Activated CD8-positive, alpha-beta memory T cell treated with anti-CD3 and anti-CD28 coated beads for 1 hour (primary cell): Measurements from ENCODE around the gene SSB.
A peak's percentile ranks its signal among the peaks of the same experiment; 100 is the strongest.
"Not testable (repeated sequence)": the region's sequence is repeated elsewhere in the genome, so short reads cannot be mapped to it uniquely, and the experiment has no call there.

Source experiments
- DNase-seq, 2 donors: peaks; one replicate each; pipeline ENCODE4 v3.0.0-alpha.2; 2020; ENCODE audit warnings: low read depth in 1 of 2; ENCODE audit errors: extremely low read depth in 1 of 2

Gene SSB

DNA sequence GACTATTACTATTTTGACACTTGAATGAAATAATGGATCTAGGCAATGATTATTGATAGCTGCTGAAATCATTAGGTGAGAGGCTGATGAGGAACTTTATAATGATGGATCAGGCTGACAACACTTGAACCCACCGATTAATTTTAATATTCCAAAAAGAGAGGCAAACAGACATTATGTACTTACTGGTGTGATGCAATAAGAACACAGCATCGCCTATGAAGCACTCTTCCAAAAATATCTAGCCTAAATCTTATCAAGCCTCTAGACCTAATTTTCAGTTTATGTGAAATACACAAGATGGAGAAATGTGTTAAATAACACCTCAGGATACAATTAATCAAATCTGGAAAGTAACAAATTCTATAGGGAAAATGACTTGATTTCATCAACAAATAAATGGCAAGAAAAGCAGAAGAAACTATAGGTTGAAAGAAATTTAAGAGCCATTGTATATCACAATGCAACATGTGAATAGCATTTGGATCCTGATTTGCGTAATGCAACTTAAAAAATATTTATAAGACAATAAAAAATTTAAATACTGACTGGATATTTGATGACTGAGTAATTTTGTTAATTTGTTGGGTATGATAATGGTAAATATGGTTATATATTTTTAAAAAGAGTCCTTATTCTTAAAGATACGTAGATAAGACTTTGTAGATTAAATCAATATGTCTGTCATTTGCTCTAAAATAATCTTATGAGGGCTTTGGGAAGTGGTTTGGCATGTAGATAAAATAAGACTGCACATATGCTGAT lies 17.2 kb upstream of the SSB start:
- no peak for DNase-seq

DNA sequence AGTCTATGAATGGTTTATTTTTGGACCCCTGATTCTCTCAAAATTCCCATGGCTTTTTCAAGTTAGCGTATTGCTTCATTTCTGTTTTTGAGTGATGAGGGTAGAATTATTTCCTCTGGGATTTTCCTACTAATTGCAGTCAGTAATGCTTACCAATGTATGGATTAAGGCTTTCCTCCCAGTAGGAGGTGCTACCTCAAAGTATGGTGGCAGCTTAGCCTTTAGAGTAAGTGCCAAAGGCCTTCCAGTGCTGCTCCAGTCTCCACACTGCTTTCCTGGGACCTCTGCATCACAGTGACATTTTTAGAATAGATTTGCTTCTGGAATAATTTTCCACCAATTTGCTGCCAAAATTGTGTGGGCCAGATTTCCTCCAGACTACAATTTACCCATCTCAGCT lies 16.2 kb upstream of the SSB start:
- DNase-seq, result no peak

- no peak for DNase-seq
These were observed 8.1 kb upstream of the SSB start for GRCh38 chr2:169790581-169790980.

DNA sequence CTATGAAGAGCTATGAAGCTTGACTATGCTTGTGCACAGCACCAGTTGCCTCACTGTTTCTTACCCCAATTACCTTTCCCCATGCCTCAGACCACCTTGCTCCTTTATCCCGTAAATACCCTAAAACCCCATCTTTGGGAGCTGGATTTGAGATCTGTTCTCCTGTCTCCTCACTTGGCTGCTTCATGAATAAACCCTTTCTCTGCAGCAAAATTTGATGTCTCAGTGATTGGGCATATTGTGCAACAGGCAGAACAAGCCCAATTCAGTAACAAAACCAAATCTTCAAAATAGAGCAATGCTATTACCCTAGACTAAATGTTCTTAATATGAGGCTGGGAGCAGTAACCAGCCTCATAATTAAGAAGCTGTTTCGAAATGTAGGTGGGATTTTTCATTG lies 3.5 kb upstream of the SSB start:
- no peak for DNase-seq

DNA sequence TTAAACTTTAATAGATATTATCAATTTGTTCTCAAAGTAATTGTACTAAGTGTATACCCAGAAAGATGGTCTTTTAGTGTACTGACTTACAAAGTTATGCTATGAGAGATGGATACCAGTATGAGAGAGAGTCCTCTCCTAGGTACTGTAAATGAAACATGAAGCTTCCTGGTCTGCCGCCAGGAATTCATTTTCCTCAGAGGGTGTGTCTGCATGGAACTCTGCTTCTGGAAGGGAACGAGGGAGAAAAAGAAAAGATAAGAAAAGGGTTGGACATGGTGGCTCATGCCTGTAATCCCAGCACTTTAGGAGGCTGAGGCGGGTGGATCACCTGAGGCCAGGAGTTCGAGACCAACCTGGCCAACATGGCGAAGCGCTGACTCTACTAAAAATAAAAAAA lies 2.2 kb upstream of the SSB start:
- DNase-seq, result no peak

DNA sequence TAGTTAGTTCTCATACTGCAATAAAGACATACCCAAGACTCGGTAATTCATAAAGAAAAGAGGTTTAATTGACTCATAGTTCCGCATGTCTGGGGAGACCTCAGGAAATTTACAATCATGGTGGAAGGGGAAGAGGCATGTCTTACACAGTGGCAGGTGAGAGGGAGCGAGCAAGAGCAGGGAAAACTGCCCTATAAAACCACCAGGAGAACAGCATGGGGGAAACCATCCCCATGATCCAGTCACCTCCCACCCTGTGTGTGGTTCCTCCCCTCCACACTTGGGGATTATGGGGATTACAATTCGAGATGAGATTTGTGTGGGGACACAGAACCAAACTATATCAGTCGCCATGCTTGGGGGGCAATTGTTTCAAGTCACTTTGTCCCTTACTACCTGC lies 1.1 kb upstream of the SSB start:
- DNase-seq, result no peak

- no peak for DNase-seq
These were observed 314 bp upstream of the SSB start for GRCh38 chr2:169798397-169798717.

DNA sequence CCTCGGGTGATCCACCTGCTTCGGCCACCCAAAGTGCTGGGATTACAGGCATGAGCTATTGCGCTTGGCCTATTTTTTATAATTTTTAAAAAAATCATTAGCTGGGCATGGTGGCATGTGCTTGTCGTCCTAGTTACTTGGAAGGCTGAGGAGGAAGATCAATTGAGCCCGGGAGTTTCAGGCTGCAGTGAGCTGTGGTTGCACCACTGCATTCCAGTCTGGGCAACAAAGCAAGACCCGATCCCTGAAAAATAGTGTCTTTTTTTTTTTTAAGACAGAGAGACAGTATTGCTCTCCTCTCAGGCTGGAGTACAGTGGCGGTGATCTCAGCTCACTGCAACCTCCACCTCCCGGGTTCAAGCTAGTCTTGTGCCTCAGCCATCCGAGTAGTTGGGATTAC lies 4.8 kb downstream of the SSB start:
- no peak for DNase-seq

- DNase-seq, result no peak
These were observed 7.9 kb downstream of the SSB start for GRCh38 chr2:169806586-169806985.

GRCh38 chr2:169808221-169808620 lies 9.6 kb downstream of the SSB start:
- no peak for DNase-seq

- no peak for DNase-seq
These were observed 17.2 kb downstream of the SSB start for GRCh38 chr2:169815849-169816248.

DNA sequence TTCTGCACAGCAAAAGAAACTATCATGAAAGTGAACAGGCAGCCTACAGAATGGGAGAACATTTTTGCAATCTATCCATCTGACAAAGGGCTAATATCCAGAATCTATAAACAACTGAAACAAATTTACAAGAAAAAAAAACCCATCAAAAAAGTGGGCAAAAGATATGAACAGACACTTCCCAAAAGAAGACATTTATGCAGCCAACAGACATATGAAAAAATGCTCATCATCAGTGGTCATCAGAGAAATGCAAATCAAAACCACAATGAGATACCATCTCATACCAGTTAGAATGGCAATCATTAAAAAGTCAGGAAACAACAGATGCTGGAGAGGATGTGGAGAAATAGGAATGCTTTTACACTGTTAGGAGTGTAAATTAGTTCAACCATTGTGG lies 18.3 kb downstream of the SSB start:
- not testable (repeated sequence) for DNase-seq

DNA sequence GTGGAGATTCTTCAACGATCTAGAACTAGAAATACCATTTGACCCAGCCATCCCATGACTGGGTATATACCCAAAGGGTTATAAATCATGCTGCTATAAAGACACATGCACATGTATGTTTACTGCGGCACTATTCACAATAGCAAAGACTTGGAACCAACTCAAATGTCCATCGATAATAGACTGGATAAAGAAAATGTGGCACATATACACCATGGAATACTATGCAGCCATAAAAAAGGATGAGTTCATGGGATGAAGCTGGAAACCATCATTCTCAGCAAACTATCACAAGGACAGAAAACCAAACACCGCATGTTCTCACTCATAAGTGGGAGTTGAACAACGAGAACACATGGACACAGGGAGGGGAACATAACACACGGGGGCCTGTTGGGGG lies 18.7 kb downstream of the SSB start:
- not testable (repeated sequence) for DNase-seq

GRCh38 chr2:169818241-169818640 lies 19.6 kb downstream of the SSB start:
- no peak for DNase-seq

GRCh38 chr2:169819106-169819505 lies 20.4 kb downstream of the SSB start:
- no peak for DNase-seq

DNA sequence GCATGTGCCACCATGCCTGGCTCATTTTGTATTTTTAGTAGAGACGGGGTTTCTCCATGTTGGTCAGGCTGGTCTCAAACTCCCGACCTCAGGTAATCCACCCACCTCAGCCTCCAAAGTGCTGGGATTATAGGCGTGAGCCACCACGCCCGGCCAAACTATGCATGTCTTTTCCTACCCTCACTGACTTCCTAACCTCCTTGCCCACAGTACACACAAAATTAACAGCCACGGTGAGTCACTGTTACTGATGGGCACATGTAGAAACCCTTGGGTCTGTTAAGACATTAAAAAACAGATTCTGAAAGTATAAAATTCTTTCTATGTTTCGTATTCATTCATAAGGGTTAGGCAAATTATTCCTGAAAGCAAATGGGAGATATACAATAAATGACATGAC lies 21.4 kb downstream of the SSB start:
- DNase-seq, result not testable (repeated sequence)

- no peak for DNase-seq
These were observed 23.4 kb downstream of the SSB start for GRCh38 chr2:169822036-169822435.

DNA sequence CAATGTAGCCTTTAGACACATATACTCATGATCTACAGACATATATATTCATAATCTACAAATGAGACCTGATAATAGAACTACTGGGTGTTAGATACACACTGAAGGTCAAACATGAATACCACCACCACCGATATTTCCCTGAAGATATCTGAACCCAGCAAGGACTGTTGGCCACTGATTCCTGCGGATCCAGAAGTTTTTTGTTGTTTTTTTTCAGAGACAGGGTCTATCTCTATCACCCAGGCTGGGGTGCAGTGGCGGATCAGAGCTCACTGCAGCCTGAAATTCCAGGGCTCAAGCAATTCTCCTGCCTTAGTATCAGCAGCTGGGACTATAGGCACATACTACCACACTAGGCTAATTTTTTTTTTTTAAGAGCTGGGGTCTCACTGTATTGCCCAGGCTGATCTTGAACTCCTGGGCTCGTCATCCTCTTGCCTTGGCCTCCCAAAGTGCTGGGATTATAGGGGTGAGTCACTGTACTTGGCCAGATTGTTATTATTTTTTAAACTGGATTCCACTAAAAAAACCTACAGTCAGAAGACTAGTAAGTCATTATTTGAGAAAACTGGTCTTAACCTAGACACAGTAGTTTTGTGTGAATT lies 24.2 kb downstream of the SSB start:
- DNase-seq, result no peak

- DNase-seq, result no peak
These were observed 25.3 kb downstream of the SSB start for GRCh38 chr2:169823996-169824372.

DNA sequence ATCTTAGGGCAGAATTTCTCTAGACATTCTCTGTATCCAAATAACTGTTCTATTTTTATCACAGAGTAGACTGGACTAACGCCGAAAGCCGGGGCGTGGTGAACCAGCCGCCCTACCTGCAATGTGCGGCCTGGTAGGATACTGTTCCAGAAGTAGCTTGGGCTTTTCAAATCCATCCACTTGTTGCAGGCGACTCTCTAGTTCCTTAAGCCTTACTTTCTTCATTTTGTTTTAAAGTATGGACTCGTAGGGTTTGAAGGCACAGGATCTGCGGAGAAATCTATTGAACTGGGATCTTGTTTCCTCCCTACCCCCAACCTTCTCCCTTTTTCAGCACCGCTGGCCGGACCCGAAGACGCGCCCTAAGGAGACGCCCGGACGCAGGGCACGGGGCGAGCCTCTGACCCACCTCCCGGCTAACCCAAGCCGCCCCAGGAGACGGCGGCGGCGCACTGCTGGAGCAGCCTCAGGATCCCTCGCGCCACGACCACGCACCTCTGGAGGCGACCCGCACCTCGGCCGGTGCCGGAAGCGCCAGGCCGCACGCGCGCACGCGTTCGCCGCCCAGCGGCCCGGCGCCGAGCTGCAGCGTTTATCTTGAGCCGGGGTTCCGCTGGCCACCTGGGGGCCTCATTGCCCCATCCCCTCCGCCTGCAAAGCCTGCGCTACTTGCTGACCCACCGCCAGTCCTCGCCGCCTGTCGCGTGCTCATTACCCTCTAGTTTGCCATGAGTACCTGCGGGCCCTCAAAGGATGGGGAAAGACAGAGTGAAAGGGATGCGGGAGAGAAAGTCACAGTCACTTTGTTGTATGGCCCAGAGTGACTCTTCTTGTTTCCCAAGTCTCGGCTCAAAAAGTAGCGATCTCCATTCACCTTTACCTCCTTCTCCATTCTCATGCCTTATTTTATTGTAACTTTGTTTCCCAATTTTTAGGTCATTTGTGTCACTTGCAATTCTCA lies 26.0 kb downstream of the SSB start, which contains the start of gene METTL5:
Gene METTL5 (minus strand): TSS at position 533 of the 961 bp plus-strand sequence. CDS start 308 bp downstream, at position 225.
- DNase-seq, result peak; percentile 19 to 65

DNA sequence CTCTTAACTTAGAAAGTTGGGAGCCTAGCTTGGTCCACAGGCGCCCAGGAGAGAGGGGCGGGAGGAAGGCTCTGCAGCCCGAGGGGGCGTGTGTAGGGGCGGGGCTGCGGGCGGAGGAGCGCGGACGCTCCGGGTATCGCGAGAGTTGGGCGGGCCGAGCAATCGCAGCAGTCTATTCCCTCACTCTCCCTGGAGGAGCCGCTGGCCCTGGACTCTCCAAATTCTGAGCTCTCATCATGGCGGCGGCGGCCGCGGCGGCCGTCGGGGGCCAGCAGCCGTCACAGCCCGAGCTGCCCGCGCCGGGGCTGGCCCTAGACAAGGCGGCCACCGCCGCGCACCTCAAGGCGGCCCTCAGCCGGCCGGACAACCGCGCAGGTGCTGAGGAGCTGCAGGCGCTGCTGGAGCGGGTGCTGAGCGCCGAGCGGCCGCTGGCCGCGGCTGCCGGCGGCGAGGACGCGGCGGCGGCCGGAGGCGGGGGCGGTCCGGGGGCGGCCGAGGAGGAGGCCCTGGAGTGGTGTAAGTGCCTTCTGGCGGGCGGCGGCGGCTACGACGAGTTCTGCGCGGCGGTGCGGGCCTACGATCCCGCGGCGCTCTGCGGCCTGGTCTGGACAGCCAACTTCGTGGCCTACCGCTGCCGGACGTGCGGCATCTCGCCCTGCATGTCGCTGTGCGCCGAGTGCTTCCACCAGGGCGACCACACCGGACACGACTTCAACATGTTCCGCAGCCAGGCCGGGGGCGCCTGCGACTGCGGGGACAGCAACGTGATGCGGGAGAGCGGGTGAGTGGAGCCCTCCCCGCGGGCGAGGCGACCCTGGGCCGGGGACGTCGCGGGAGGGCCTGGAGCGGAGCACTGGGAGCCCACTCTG lies 28.8 kb downstream of the SSB start, which contains the start of gene UBR3:
Gene UBR3 (plus strand): TSS at position 183 of the 869 bp plus-strand sequence. CDS start 54 bp downstream, at position 237.
- peak; percentile 76 to 86 for DNase-seq
